Stimulated activated CD8-positive, alpha-beta memory T cell treated with anti-CD3 and anti-CD28 coated beads, Interleukin-7, amount 100 ng/mL, for 48 hours (primary cell): ENCODE data around the gene CBFA2T3.

Experiments
- DNase-seq, 2 donors: peaks; one replicate each; pipeline ENCODE4 v3.0.0-alpha.2; 2020; ENCODE audit warnings: low read depth in 1 of 2; ENCODE audit errors: extremely low read depth in 1 of 2

The CBFA2T3 gene

DNA sequence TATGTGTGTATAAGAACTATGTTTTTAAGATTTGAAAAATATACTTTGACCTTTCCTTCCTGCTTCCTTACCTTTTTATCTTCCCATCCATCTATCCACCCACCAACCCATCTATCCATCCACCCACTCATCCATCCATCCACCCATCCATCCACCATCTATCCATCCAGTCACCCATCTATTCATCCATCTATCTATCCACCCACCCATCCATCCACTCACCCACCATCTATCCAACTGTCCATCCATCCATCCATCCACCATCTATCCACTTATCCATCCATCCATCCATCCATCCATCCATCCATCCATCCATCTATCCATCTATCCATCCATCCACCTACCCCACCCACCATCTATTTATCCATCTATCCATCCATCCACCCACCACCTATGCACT lies 12.4 kb downstream of the CBFA2T3 start:
- DNase-seq: no peak

DNA sequence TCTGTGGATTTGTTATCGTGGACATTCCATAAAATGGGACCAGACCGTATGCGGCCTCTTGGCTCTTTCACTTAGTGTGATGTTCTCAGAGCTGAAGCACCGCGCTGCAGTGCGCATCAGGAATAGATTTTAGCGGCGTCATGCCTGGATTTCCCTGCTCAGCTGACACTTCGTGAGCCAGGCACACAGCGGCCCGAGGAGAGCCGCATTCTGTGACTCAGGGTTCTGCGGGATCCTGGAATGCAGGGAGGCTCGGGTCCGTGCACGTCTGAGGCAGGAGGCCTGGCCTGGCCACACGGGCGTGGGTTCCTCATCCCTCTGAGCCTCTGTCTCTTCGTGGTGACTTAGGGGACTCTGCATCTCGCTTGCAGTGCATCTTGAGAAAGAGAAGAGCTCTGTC lies 13.4 kb downstream of the CBFA2T3 start:
- DNase-seq: no peak

DNA sequence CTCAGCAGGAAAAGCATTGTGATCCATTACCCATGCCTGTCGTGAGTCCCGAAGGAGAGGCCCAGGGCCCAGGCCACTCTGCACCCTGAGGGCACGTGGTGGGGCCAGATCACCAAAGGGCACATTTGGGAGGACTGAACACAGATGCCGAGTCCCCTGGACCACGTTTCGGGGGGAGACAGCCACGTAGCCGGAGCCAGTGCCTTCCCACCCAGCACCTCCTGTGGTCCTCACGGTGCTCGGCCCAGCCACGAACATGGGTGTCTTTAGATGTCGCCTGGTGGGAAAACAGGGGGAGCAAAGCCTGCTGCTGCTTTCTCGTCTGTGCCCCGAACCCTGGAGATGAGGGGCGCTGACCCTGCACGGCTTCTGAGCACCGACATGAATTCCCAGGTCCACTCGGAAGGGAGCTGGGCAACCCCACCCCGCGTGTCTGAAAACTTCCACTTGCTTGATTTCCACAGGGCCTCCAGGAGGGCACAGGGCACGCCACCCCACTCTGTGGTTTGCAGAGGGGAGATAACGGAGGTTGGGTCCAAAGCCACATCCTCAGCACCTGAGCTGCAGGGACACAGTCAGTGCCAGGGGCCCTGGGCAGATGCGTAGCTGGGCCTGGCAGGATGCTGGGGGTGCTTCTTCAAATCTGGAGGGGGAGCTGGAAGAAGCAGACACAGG lies 14.4 kb downstream of the CBFA2T3 start:
- no peak for DNase-seq

DNA sequence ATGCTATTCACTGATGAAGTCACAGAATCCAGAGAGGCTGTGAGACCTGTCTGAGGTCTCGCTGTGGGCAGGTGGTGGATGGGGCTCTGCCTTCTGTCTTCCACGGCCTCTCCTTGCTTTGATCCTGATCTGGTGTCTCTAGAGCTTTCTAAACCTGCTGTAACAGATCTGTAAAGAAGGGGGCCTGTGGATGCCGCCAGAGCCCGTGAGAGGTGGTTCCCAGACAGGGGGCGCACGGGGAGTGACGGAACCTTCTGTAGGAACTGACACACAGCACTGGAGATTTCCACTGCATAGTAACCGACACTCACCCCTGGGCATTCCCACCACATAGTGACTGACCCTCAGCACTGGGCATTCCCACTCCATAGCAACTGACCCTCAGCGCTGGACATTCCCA lies 16.0 kb downstream of the CBFA2T3 start:
- no peak for DNase-seq

DNA sequence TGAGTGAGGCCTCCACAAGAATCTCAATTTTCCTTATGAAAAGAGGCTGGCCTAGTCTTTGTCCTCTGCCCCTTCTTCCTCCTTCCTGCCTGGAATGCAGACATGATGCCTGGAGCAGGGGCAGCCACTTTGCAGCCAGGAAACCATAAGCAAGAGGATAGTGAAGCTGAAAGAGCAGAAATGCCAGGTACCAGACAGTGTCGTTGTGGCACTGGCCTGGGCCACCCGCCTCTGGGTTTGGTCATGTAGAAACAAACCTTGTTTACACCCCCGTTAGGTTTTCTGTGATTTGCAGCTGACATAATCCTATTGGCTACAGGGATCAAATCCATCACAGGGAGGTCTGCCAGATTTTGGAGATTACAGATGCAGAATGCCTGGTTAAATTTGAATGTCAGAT lies 16.5 kb downstream of the CBFA2T3 start:
- no peak for DNase-seq

DNA sequence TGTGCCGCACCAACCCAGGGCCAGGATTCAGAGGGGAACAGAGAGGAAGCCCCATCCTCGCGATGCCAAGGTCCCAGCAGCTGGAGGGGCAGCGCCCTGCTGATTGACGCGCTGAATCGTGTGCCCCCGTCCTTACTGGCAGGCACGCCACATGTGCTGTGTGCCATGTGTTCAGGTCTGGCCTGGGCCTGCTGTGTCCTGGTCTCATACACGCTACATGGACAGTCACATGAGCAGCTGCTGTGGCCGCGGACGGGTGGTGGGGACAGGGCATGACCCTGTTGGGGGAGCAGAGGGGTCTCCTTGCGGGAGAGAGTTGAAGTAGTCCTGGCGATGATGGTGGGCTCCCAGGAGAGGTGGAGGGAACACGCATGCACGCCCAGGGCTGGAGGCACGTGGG lies 18.0 kb downstream of the CBFA2T3 start:
- DNase-seq: no peak

DNA sequence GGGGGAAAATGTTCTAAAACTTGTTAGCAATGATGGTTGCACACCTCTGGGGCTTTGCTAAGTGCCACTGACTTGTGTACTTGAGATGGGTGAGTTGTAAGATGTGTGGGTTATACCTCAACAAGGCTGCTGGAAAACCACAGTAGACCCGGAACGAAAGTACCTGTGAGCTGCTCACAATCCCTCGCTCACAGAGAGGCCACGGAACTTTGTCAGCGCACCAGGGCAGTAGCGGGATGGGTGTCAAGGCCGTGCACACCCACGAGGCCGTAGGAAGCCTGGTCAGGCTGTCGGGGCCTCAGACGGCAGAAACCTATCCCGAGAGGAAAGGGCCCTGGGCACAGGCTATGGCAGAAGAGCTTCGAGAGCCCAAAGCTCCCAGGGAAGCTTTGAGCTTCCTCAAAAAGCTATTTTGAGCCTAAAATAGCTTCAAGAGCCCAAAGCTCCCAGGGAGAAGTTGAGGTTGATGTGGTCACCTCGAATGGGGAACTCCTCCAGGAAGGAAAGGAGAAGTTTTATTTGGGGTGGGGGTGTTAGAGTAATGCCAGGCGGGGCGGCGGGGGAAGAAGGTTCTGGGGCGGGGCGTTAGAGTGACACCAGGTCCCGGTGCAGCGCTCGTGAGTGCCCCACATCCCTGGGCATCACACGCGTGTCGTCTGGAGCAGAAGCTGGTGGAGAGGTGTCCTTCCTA lies 19.0 kb downstream of the CBFA2T3 start:
- DNase-seq: peak in 1 of 2 donors; percentile 38

DNA sequence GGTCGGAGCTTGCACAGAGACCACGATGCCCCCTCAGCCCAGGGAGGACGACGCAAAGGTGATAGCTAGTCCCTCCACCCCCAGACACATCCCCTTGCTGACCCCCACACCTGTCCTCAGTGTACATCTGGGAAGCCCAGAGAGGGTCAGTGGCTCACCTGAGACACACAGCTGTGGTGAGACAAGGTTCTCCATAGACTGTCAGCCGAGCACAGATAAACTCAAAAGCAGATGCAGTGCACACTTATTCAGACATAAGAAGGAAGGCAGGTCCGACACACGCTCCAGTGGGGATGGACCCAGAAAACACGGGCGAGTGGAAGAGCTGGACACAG lies 19.6 kb downstream of the CBFA2T3 start:
- DNase-seq: no peak

DNA sequence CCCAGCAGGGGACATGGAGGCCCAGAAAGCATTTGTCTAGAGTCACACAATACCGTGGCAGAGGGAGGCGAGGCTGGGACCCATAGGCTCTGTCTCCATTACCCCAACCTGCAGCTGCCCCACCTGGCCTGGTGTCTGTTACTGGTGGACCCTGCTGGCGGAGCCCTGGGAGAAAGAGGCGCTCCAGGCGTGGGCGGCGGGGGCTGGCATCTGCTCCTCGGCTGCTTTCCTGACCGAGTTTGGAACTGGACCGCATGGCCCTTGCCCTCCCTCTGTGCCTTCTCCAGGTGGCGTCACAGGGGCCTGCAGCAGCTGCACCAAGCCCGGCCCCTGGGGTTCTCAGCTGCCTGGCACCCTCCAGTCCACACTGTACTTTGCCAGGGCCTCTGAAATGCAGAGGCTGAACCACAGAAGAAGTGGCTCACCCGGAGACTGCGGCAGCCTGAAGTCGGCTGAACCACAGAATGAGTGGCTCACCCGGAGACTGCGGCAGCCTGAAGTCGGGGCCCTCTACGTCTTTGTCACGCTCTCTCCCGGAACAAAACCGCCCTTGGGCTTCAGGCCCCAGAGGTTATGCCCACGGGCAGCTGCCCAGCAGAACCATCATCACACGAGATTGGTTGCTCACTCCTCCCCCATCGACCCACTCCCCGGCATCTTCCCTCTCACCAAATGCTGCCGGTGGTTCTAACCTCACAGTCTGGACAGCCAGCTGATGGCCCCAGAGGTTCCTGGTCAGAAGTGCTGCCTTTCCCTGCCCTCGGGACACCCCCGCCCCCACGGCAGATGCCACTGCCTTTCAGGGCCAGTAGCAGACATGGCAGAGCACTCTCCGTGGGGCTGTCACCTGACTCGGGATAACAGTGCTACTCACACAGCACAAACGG lies 20.2 kb downstream of the CBFA2T3 start:
- no peak for DNase-seq

DNA sequence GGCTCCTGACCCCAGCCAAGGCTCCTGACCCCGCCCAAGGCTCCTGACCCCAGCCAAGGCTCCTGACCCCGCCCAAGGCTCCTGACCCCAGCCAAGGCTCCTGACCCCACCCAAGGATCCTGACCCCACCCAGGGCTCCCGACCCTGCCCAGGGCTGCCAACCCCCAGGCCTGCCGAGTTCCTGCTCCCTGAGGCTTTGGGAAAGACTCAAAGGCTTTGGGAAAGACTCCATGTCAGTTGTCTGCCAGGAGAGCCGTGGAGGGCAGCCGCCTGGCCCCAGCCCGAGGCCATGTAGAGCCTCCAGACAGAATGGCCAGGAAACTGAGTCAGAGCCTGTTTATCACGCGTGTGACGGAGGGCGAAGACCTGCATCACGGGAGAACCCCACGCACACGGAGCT lies 21.1 kb downstream of the CBFA2T3 start:
- DNase-seq: no peak

DNA sequence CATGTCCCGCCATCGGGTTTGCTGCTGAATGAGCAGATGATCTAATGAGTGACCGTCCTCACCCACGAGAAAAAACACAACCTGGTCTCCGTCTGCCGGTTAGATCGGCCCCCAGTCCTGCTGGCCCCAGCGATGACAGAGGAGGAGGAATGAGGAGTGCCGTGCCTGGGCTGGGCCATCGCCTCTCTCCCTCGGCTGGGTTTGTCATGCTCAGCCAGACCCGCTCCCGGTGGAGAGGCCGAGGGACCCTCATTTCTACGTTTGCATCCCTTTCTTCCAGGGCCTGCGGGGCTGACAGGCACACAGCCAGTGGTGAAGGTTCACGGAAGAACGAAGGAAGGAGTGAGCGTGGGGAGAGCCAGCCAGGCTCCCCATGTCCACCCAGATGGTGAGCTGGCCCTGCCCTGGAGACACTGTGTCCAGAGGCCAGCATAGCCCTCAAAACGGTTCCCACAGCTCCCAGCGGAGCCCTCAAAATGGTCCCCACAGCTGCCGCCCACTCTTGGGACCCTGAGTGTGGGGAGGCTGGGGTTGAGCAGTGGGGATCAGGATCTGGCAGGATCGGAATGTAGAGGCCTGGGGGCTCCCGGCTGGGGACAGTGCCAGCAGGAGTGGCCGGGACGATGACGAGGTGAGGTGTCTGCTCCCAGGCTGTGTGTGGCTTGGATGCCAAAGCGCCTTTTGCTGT lies 23.9 kb downstream of the CBFA2T3 start:
- no peak for DNase-seq

DNA sequence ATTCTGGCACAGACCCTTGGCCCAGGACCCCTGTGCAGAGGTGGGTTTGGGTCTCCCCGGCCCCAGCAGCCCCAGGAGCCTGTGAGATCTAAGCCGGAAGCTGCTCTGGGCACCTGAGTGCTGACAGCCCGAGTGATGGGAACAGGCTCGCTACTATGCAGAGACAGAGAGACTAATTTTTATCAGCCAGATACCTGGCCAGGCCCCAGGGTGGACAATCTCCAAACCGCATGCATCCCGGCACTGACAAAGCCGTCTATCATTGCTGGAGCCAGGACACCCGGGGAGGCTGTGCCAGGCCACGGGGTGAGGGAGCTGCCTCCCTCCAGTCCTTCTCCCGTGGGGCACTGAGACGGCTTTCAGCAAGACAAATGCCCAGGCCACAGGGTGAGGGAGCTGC lies 25.0 kb downstream of the CBFA2T3 start:
- no peak for DNase-seq

DNA sequence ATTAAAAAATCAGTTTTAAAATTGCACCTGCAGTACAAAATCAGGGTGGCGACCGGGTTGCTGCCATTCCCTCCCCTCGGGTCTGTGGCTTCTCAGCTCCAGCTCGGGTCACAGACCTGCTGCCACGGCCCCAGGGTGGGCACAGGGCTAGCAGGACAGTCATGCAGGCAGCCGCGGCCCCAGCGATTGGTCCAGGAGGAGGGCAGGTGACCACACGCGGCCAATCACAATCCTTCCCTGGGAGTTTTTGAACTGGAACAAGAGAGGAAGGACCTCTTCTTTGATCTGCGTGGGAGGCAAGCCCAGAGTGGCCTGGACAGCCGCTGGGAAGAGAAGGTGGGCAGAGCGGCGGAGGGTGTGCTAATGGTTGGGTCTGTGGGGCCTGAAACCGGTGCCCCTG lies 25.5 kb downstream of the CBFA2T3 start:
- no peak for DNase-seq

DNA sequence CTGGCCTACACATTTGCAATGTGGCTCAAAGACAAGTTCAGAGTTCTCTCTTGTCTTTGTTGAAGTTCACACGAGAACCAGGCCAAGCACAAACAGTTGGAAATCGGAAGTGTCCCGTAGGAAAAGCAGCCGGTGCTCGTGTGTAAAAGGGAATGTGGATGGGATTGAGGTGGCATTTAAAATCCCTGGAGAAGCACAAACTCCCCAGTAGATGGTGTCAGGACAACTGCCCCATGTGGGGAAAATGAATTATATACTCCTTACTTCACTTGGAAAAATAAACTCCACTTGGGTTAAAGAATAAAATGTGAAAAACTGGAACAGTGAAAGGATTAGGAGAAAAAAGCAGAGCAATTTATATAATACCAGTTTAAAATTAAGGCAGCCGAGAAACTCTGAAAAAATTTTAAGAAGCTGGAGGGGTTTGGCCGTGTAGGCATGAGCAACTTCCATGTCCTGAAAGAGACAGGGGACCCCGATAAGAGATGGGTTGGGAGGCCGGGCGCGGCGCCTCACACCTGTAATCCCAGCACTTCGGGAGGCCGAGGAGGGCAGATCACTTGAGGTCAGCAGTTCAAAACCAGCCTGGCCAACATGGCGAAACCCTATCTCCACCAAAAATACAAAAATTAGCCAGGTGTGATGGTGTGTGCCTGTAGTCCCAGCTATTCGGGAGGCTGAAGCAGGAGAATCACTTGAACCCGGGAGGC lies 28.1 kb downstream of the CBFA2T3 start:
- no peak for DNase-seq

DNA sequence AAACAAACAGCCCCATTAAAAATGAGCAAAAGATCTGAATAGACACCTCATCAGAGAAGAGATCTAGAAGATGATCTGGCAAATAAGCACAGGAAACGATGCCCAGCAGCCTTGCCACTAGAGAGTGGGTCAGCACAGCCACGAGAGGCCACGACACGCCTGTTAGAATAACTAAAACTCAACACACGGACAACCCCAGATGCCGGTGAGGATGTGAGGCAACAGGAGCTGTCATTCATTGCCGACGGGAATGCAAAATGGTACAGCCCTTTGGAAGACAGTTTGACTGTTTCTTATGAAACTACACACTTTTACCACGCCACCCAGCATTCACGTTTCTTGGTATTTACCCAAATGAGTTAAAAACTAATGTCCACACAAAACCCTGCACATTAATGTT lies 31.5 kb downstream of the CBFA2T3 start:
- DNase-seq: no peak

DNA sequence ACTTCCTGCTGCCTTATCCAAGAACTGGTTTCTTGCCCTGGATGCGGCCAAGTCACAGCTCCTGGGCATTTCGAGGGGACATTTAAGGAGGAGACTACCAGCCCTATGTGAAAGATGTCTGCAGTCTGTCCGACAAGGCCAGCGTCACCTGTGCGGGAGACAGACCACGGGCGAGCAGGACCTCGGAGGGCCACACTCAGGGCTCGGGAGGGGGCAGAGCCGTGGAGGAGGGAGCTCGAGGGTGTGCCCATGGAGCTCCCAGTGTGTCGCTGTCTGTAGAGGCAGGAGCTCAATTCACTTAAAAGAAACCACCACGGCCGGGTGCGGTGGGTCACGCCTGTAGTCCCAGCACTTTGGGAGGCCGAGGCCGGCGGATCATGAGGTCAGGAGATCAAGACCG lies 33.3 kb downstream of the CBFA2T3 start:
- DNase-seq: no peak

DNA sequence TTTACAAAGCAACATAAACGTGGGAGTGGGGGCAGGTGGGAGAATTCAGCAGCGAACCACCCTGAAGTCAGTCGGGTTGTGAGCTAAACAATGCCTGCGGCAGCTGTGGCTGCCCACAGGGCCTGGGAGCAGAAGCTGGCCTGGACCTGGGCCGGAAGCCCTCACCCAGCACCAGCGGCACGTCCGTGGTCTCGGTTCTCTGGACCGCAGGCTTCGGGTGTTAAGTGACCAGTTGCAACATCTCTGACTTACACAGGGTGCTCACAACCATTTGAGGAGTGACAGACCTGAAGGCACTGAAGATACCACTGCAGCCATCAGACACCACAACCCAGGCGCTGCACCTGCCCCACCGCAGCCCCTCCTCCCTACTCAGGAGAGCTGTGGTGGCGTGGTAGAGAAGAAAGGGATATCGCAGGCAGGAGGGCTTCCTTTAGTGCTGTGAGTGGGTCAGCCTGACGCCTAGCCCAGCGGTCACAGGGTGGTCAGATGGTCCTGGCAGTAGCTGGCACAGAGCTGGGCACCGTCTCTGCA lies 33.8 kb downstream of the CBFA2T3 start:
- DNase-seq: no peak

DNA sequence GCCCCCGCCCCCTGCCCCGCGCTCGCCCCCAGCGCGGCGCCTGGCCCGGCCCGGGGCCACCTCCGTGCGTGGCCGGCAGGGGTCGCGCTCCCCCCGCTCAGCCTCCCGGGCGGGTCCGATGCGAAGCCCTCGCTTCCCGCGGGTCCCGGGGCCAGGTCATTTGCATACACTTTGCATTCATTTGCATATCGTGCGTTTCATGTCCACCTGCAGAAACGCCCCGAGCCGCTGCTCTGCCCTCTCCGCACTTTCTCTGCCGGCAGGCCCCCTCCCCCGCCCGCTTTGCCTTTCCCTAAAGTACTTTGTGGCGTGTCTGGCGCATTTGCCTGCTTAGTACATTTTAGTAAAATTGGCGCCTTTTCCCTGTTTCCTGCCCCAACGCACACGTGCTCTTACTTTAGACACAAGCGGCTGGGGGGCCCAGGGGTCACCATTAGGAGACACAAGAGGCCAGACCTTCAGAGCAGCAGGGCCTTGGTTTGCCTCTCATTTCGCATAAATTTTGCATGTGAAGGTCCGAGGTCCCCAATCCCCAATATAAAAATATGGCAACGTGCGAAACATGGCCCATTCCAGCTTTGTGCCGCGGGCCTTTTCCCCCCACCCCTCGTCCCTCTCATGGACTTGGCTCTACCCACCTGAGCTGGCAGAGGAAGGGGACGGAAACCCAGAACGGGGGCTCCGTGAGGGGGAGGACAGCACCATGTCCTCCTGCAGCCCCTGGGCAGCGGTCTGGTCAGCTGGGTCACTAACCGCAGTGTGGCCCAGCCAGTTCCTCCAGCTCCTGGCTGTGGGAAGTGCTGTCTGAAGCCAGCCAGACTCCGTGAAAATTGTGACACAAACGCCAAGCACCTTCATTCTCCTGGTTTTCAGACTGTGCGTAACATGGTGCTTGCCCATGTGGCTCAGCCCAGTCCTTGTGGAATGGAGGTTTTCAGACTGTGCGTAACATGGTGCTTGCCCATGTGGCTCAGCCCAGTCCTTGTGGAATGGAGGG lies 34.8 kb downstream of the CBFA2T3 start:
- DNase-seq: peak in 1 of 2 donors; percentile 30
